Measurements from ENCODE around the gene XCL1.

Gene XCL1

DNA sequence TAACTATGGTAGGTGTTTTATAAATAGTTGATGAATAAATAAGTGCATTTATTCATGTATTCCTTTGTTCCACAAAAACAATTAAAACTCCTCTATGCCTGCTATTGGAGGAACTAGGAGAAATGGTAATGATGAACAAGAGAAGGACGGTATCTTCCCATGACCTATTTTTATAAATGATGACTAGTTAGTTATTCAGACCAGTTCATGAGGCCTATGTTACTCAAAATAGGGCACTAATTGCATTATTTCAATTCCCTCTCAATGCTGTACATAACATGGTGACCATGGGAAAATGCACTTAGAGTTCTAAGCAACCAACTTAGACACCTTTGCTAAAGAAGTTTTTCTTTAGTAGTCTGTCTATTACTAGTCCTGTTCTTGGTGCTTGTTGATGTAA is 53.1 kb downstream of the XCL1 start:
- FAIRE-seq (no peak), DNase-seq (ENCODE audit: insufficient read length, low spot score) (no peak)

Measured in HTR-8/SVneo (cell line).